NCI-H82 (cell line): ENCODE results near the gene NPLOC4.
"Not testable (repeated sequence)": the region's sequence is repeated elsewhere in the genome, so short reads cannot be mapped to it uniquely, and the experiment has no call there.

Source experiments
- DNase-seq: peaks from one replicate; lab custom pipeline; 2025; lab: John Stamatoyannopoulos, UW

NPLOC4 gene

GRCh38 chr17:81533339-81534141 is 103.4 kb downstream of the NPLOC4 start:
- DNase-seq: no peak

GRCh38 chr17:81532490-81533287 is 104.2 kb downstream of the NPLOC4 start:
- no peak for DNase-seq

- DNase-seq: not testable (repeated sequence)
These were observed 104.9 kb downstream of the NPLOC4 start for GRCh38 chr17:81531998-81532404.

- not testable (repeated sequence) for DNase-seq
These were observed 105.9 kb downstream of the NPLOC4 start for GRCh38 chr17:81531013-81531412.

- no peak for DNase-seq
These were observed 107.5 kb downstream of the NPLOC4 start for GRCh38 chr17:81529437-81529803.

GRCh38 chr17:81528651-81529436 is 108.1 kb downstream of the NPLOC4 start:
- peak; percentile 29 for DNase-seq

- DNase-seq: no peak
These were observed 108.6 kb downstream of the NPLOC4 start for GRCh38 chr17:81528384-81528650.

- peak; percentile 40 for DNase-seq
These were observed 109.1 kb downstream of the NPLOC4 start, which contains the start of gene FSCN2 for GRCh38 chr17:81527591-81528383. FSCN2 (plus strand) TSS chr17:81528377; CDS start chr17:81528532, 155 bp downstream.

- no peak for DNase-seq
These were observed 110.0 kb downstream of the NPLOC4 start for GRCh38 chr17:81526662-81527571.

GRCh38 chr17:81524865-81525159 is 112.1 kb downstream of the NPLOC4 start:
- no peak for DNase-seq

- DNase-seq: no peak
These were observed 112.7 kb downstream of the NPLOC4 start for GRCh38 chr17:81524039-81524864.

- no peak for DNase-seq
These were observed 113.4 kb downstream of the NPLOC4 start for GRCh38 chr17:81523402-81524038.

- DNase-seq: peak; percentile 77
These were observed 114.2 kb downstream of the NPLOC4 start for GRCh38 chr17:81522491-81523401.

- peak; percentile 31 for DNase-seq
These were observed 116.7 kb downstream of the NPLOC4 start for GRCh38 chr17:81520021-81520901.

GRCh38 chr17:81519284-81520020 is 117.5 kb downstream of the NPLOC4 start:
- no peak for DNase-seq

- no peak for DNase-seq
These were observed 118.1 kb downstream of the NPLOC4 start for GRCh38 chr17:81518785-81519283.
